Measurements from ENCODE around the gene IDH3A.

GRCh38 chr15:78110916-78111475, 38.2 kb upstream of the IDH3A start:
- TF ChIP-seq, protein P1, sequence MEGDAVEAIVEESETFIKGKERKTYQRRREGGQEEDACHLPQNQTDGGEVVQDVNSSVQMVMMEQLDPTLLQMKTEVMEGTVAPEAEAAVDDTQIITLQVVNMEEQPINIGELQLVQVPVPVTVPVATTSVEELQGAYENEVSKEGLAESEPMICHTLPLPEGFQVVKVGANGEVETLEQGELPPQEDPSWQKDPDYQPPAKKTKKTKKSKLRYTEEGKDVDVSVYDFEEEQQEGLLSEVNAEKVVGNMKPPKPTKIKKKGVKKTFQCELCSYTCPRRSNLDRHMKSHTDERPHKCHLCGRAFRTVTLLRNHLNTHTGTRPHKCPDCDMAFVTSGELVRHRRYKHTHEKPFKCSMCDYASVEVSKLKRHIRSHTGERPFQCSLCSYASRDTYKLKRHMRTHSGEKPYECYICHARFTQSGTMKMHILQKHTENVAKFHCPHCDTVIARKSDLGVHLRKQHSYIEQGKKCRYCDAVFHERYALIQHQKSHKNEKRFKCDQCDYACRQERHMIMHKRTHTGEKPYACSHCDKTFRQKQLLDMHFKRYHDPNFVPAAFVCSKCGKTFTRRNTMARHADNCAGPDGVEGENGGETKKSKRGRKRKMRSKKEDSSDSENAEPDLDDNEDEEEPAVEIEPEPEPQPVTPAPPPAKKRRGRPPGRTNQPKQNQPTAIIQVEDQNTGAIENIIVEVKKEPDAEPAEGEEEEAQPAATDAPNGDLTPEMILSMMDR (conservative IDR thresholded peaks at IDR 0.05 in 1 of 2, IDR thresholded peaks at IDR 0.05 in 1 of 2; ENCODE audit: low read depth in 1 of 2, low read length in 2 of 2): no peak
- no peak for TF ChIP-seq EZH2 (IDR thresholded peaks at IDR 0.05; ENCODE audit: low read length, missing control alignments)

Measured in fibroblast of lung (primary cell).